ENCODE data around the gene TTC32.

Gene TTC32

DNA sequence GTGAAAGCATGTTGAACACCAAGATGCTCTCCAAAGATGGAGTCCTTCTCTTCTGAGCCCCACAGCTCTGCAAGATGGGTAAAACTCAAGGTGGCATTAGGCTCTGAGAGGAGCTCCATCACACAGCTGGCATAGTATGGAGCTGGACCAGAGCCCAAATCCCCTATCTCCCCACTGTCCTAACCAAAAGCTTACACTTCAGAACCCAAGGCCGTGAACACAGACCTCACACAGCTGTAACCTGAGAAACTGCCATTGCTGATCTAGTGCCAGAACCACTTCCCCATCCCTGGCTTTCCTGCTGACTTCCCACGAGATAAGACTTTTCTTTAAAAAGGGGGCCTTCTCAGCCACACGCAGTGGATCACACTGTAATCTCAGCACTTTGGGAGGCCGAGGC lies 25.0 kb downstream of the TTC32 start:
- DNase-seq (ENCODE audit: low read depth) = no peak

DNA sequence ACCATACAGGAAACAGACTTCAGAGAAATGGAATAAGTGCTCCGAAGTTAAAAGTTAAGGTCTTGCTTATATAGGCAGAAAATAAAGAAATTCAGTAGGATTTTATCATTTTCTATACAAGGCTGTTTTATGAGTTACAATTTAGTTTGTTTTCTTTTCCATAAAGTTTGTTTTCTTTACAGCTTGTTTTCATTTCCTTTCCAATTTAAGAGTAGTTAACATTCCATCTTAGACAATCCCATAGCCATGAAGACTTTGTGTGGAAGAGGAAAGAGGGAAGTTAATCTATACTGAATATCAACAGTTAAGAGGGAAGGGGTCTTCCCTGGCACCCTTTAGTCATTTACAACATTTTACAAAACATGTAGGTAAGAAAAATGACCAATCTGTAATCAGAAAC lies 26.5 kb downstream of the TTC32 start:
- DNase-seq (ENCODE audit: low read depth) = no peak

DNA sequence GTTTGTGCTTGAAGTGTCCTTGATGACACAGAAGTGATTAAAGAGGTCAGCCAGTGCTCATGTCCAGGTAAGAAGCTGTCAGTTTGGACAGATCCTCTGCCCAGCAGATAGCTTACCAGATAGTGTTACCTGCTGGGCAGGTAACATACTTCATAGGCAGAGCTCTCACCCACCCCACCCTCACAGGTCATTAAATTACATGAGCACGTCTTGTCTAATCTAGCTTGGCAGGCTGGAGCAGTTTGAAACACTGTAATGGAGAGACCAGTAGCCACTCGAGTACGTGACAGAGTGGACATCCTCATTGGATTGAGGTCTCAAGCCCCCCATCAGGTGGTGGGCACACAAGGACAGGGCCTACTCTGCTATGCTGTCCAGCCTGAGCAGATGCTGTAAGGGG lies 27.1 kb downstream of the TTC32 start:
- no peak for DNase-seq (ENCODE audit: low read depth)

DNA sequence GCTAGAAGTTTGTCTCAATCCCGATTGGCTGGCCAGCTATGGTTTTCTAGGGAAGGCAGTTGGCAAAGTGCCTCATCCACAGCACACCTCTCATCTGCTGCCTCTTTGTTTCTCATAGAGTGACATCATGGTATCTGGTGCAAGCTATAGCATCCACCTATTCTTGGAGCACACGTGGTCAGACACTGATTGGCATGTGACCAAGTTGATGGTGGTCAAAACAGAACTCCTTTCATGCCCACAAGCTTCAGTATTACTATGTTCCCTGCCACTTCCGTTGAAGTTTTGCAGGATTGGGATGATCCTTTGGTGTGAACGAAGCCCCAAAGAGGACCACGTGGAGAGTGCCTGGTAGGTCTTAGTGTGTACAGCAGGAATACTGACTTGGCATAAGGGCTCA lies 28.8 kb downstream of the TTC32 start:
- no peak for DNase-seq (ENCODE audit: low read depth)

DNA sequence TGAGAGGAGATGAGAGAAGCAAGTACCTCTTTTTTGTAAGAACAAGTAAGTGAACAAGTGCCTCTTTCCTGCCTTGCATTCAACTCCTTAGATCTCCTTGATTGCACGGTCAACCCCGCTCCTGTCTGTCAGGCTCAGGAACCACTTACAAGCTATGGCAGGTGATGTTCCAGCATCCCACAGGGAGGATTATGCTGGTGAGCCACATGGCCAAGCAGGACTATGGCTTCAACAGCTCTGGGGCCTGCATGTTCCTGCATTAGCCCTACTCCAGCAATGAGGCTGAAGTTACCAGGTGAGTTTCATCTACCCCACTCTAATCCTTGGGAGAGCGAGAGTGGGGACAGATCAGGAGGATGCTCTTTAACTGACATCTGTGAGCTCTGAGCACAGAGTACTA lies 29.5 kb downstream of the TTC32 start:
- DNase-seq (ENCODE audit: low read depth) = no peak

DNA sequence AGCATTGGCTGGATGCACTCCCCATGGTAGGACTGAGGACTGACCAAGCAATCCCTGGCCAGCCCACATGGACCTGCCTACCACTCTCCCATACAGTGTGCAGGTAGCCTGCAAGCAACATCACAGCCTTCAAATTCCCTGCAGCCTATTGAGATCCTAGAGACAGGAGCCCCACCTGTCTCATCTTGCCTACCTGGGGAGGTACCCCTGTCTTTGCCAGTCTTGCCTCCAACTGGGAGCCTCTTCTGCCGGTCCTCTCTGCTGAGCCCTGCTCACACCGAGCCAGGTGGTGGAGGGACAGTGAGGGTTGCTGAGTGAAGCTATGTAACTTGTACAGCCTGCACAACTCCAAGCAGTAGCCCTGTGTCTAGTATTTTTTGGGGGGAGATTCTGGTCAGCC lies 29.9 kb downstream of the TTC32 start:
- no peak for DNase-seq (ENCODE audit: low read depth)

DNA sequence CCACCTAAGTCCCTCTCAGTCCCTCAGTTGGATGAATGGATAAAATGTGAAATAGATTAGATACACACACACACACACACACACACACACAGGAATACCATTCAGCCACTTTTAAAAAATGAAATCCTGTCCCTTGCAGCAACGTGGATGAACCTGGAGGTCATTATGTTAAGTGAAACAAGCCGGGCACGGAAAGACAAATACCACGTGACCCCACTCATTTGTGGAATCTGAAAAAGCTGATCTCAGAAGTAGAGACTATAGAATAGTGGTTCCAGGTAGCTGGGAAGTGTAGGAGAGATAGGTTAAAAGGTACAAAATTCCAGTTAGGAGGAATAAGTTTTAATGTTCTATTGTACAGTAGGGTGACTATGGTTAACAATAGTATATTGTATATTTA lies 31.0 kb downstream of the TTC32 start:
- no peak for DNase-seq (ENCODE audit: low read depth)

DNA sequence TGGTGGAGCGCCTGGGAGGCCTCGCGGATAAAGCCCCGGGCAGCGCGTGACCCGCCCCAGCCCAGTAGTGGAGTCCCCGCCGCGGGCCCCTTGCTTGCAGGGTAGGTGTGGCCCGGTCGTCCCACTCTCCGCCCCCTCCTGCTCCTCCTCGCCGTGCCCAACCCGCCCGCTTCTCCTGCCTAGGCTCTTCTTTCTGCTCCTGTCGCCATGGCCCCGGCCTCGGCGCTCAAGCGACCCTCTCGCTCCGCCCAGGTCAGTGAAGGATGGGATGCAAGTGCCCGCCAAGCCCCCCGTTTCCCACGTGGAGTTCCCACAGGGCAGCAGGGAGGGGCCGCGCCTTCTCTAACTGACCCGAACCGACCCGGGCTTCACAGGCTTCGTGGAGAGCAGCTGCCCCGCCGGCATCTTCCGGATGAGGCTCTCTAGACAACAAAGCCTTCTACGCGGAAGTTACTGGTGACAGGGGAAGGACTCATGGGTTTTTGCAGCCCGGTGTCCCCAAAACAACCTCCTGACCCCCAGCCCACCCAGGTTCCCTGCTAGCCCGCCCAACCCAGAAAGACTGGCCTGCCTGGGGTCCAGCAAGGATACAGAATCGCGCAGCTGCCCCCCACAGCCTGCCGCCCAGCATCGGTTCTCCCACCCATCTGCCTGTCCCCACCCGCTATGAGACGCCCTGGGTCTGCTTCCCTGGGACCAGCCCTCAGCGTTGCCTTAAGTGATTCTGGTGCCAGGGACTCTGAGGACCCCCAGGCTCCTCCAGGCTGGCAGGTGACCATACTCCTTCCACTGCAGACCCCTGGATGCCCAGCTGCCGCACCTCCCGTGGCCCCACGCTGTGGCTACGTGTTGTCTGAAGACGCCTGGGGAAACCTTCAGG lies 32.8 kb downstream of the TTC32 start:
- no peak for DNase-seq (ENCODE audit: low read depth)

DNA sequence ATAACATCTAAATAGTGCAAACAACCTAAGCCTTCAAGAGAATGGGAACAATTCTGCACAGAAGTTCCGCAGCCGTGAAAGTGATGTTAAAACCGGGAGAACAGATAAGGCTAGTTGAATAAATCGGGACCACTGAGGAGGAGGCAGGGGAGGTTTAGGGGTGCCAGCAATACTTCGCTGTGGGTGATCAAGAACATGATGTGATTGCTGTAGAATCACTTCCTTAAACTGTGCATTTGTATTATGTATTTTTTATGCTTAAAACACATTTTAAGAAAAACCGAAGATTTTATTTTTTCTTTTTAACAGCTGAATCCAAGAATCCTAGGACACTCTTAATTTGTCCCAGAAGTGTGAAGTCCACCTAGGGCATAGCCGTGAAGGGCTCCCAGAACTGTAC lies 33.6 kb downstream of the TTC32 start:
- DNase-seq (ENCODE audit: low read depth) = no peak

DNA sequence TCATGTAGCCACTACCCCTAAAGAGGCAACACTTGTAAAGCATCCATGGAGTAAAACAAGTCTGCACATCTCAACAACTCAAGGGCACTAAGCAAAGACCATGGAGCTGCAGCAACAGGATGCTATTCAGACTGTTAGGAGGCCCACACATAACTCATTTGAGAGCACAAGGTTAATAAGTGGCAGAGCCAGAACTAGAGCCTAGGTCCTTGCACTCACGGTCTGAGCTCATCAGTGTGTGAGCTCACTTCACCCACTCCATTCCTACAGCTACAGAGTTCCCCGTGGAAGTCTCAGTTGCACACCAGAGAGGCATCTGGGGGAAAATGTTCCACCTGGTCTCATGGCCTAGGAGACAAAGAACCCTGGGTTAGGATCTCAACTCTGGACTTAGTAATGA lies 35.0 kb downstream of the TTC32 start:
- DNase-seq (ENCODE audit: low read depth) = no peak

DNA sequence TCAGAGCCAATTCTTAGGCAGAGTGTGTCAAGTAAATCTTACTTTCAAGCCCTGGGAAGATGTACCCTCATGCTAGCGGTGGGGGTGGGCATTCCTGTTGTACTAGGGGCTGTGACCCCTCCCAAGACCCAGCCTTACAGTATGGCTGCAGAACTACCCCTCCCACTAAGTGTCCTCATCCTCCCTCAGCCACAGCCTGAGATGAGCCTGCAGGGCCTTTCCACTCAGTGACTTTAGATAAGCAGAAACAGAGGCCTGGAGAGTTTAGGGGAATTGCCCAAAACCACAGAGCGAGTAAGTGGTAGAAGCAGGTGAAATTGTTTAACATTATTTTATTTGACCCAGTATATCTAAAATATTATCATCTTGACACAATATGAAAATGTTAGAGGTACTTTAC lies 36.6 kb downstream of the TTC32 start:
- DNase-seq (ENCODE audit: low read depth) = no peak

DNA sequence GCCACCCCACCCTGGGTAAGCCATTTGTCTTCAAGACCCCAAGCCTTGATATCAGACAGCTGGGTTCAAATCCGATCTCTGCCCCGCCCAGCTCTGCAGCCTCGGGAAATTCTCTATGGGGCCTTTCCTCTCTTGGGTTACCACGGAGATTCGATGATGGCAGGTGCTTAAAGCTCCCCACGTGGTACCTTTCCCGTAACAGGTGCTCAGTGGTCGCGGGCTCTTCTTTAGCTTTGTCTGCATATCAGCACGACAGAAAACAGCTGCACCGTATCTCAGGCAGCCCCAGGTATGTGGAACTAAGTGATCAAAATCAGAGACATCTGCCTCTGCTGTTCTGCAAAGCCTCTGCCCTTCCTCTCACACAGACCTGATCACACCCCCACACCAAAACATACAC lies 37.4 kb downstream of the TTC32 start:
- DNase-seq (ENCODE audit: low read depth) = no peak

DNA sequence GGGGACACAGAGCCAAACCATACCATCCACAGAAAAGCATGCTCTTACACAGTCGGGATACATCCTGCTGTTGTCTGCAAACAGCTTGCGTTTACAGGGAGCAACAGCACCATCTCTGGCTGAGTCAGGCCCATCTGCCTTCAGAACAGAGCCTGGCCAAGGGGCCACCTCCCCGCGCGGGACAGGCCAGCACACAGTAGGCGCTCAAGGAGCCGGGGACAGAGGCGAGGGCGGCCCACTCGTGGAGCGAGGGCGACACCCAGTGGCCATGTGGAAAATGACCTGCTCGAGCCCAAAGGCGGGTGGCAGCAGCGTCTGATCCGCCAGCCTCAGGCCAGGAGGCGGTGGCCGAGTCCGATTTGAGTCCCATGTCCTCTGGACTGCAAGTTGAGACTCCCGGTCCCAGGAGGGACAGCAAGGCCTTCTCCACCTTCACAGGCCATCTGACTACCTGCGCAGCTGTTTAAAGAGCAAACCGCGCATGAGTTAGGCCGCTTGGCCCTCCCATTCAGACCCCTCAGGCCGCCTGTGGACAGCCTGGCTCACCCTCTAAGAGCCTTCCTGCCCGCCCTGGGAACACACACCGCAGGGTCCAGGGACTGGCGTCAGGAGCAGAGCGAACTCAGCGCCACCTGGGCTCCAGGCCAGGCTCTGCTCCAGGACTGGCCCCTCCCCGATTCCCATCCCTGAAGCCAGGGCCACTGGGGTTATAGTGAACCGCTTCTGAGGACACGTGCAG lies 38.3 kb downstream of the TTC32 start:
- no peak for DNase-seq (ENCODE audit: low read depth)

DNA sequence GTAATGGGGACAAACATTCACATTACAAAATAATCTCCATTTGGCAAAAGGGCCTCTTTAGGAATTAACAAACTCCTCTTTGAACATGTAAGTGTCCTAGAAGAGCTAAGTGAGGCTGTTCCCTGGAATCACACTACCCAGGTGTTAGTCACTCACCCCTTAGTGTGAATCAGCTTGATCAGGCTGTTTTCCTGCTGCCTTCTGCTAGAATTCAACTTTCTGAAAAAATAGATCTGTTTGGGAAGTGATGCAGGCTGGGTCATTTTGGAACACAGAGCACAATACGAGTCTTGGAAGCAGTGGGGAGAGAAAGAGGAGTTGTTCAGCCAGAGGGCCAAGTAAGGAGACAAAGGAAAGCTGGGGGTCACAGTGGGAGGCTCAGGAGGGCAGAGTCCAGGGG lies 40.0 kb downstream of the TTC32 start:
- DNase-seq (ENCODE audit: low read depth) = peak; percentile 28

DNA sequence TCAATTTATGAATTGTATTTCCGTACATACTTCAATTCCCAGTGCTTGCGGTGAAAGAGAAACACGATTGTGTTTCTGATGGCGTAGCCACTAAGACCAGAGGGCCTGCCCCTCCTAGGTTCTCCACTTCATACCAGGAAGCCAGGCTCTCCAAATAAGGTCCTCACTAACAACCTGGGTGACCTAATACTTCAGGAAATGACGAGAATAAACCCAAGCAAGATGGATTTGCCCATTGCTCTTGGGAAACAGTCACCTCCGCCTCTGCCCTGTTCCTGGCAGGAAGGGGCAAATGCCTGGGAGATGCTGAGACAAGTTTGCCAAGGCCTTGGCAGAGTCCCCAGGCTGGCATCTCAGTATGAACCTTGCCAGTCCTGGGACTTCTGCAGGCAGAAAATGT lies 41.8 kb downstream of the TTC32 start:
- peak; percentile 47 for DNase-seq (ENCODE audit: low read depth)

DNA sequence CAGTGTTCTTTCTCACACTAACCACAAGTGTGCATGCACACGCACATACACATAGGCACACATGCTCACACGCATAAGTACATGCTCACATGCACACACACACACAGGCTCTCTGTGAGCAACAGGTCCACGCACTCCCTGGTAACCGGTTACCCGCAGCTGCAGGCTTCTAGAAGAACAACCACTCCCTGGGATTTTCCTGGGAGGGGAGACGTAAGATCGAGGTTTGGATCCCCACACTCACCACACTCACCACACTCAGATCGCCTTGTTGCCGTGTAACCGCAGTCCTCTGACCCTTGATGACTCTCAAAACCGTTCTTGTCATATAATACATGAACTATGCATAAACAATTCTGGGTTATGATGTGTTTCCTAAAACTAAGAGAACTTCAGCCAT lies 42.2 kb downstream of the TTC32 start:
- peak; percentile 36 for DNase-seq (ENCODE audit: low read depth)

DNA sequence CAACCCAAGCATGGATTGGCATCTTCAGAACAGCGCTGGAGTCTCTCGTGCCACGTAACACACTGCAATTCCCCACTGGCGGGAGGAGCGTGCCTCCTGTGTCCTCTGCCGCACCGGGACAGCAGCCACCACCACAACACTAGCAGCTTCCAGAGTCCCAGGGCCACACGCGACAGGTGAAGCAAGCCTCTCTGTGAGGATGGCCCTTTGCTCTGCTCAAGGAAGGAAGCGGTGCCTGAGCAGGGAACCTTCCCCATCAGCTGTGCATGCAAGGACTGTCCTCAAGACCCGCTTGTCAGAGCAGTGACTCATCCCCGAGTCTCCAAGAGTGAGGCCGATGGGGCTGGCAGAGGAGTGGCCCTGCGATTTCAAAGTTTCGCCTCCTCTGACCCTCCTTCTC lies 44.0 kb downstream of the TTC32 start:
- no peak for DNase-seq (ENCODE audit: low read depth)

DNA sequence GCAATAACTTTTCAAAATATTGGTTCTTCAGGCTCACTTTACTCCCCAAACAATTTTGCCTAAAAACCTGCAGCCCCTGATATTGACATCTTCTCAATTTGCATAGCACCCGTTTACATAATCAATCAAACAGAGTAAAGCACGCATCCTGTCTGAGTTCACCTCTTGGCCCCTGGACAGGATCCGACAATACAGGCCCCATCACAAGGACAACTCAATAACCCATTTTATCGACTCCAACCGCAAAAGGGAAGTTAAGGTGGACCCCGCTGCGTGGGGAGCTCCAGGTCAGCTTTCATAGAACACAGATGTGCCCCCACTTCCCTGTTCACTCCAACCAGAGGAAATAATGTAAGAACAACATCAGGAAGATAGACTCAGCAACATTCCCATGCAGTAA lies 44.7 kb downstream of the TTC32 start:
- no peak for DNase-seq (ENCODE audit: low read depth)

DNA sequence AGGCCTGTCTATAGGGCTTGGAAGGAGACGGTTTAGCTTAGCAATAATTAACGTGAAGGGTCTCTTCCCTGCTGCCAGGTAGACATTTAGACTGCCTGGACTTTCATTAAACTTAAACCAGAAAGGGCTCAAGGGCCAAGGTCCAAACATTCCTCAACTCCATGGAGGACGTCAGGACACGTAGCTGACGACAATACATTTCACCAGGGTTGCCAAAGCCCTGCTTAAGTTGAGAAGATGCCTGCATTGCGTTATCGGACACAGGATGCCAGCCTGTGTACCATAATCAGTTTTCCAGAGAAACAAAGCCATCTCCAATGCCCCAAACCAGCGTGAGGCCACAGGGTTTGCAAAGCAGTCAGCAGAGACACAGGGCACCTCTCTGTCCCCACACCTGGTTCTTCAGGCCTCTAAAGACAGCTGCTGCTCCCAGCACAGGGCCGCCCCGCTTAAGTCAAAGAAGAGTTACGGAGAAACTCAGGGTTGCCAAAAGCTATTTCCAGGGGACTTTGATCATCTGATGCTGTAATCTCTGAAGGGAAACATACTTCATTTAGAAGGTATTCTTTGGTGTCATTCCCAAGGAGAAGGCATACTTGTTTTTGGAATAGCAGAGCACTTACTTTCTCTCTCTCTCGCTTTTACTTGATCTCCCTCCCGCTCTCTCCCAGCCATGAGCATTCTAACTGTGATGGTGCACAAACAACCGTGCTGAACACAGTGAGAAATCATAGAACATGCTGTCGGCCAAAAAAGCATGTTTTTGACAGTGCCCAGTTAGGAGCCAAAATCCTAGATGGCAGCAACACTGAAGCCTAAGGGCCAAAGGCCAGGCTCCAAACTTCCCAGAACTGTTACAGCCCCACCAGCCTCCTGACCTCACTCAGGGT lies 46.0 kb downstream of the TTC32 start:
- DNase-seq (ENCODE audit: low read depth) = no peak

DNA sequence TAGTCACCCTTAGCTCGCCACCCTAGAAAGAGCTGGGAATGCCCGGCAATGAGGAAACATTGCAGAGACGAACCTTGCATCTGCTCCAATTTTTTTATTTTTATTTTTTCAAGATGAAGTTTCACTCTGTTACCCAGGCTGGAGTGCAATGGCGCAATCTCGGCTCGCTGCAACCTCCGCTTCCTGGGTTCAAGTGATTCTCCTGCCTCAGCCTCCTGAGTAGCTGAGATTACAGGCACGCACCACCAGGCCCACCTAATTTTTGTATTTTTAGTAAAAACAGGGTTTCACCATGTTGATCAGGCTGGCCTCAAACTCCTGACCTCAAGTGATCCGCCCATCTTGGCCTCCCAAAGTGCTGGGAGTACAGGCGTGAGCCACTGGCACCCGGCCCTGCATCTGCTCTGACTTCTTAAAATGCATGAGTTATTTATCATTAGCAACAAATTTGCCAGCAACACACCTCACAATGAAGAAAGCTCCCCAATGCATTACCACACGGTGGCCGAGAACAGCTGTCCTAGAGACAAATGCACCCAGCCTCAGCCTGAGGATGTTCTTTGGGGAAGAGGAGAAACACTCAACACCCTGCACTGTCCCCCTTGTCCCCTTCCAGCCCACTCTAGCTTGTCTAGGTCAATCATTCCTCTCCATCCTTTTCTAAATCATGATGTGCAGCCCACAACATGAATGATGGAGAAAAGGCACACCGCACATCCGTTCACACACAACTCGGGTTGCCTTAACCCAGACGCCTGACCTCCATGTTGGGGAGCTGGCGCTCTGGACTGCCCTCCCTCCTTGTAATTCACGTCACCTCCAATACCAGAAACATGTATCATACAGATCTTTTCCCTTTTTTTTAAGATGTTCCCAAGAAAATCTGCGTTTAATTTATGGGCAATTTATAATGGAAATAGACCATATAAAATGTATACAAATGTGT lies 46.9 kb downstream of the TTC32 start:
- no peak for DNase-seq (ENCODE audit: low read depth)

DNA sequence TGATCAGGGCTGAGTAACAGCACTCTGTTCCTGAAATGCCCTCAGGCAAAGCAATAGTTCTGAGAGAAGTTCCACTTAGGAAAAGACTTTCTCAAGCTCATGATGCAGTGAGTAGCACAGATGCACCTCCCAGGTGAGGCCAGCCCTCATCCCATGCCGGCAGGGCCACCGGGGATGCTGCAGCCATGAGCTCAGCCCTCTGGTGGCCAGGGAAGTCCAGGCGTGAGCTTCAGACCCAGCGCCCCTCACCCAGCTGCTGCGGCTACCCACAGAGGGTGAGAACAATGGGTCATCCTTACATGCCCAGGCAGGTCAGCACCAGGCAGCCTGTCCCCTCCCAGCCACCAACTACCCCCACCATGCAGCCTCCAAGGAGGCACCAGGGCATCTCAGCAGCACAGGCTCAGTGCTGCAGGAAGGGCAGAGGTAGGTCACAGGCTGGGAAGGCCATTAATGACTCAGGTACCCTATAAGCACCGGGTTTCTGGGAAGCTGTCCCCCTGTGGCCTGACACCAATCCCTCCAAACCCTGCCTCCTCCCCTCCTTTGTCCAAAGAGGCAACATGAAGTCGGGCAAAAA lies 50.6 kb downstream of the TTC32 start:
- DNase-seq (ENCODE audit: low read depth) = no peak

Measured in stromal cell of bone marrow (primary cell).